Esophagus muscularis mucosa (tissue), 3 donors: ENCODE results near the gene RPS29.

Experiments
- POLR2A ChIP-seq: fragments of 450-650 bp; IDR thresholded peaks from one replicate; pipeline ENCODE4 v1.6.1; 2017; ENCODE audit warnings: antibody characterized with exemption, moderate library complexity, mild to moderate bottlenecking, low read depth
- POLR2AphosphoS5 ChIP-seq, 2 donors: sonication (generic); formaldehyde crosslinking; IDR thresholded peaks; one replicate each; pipeline ENCODE4 v1.6.1; 2017; ENCODE audit warnings: antibody characterized with exemption in 2 of 2
- TF ChIP-seq, protein P1 (sequence below), 3 experiments: fragments of 200-600 bp in 2 of 3; fragments of 450-650 bp in 1 of 3; sonication (generic) in 2 of 3; IDR thresholded peaks; one replicate each; pipeline ENCODE4 v1.5.1; 2017 to 2019; ENCODE audit warnings: antibody characterized with exemption in 3 of 3, mild to moderate bottlenecking in 2 of 3, moderate library complexity in 1 of 3

- TF ChIP-seq, protein P1, sequence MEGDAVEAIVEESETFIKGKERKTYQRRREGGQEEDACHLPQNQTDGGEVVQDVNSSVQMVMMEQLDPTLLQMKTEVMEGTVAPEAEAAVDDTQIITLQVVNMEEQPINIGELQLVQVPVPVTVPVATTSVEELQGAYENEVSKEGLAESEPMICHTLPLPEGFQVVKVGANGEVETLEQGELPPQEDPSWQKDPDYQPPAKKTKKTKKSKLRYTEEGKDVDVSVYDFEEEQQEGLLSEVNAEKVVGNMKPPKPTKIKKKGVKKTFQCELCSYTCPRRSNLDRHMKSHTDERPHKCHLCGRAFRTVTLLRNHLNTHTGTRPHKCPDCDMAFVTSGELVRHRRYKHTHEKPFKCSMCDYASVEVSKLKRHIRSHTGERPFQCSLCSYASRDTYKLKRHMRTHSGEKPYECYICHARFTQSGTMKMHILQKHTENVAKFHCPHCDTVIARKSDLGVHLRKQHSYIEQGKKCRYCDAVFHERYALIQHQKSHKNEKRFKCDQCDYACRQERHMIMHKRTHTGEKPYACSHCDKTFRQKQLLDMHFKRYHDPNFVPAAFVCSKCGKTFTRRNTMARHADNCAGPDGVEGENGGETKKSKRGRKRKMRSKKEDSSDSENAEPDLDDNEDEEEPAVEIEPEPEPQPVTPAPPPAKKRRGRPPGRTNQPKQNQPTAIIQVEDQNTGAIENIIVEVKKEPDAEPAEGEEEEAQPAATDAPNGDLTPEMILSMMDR (IDR thresholded peaks at IDR 0.05), result no peak
- TF ChIP-seq POLR2AphosphoS5 (IDR thresholded peaks at IDR 0.05) (no peak), POLR2A (no peak)
Observed at GRCh38 chr14:49598189-49598484, 12.0 kb upstream of the RPS29 start.
